Endothelial cell of umbilical vein (primary cell): Measurements from ENCODE around the gene EMC9. TPM values are rescaled to one million over a fixed set of nuclear protein-coding genes. Genes with fewer than 3 reads are reported as not detected.

Experiments used
- BruUV-seq: library from RNA; stranded (reverse); fragments of 400-500 nt; replicated peaks from 2 replicates; lab custom pipeline; 2021; lab: Mats Ljungman, UMichigan
- CTCF ChIA-PET: fragments of 300-600, 350-600 bp; sonication (Branson Sonifier 250); formaldehyde crosslinking; loops from one replicate; lab custom pipeline; 2021; ENCODE audit warnings: antibody characterized with exemption, inconsistent platforms; lab: Charles Lee
- POLR2A ChIA-PET: fragments of 300-600, 350-600 bp; sonication (Branson Sonifier 250); formaldehyde crosslinking; loops from one replicate; lab custom pipeline; 2021; ENCODE audit warnings: antibody characterized with exemption, inconsistent platforms; lab: Charles Lee
- DNase-seq: peaks from one replicate; pipeline ENCODE4 v3.0.0-alpha.2; 2011; ENCODE audit warnings: low read depth, low spot score
- FAIRE-seq: peaks from 2 replicates; lab custom pipeline; 2011; peaks lifted over from hg19 to GRCh38; lab: Jason Lieb, UNC
- H2AFZ ChIP-seq: 2 replicates; pipeline ENCODE4 v1.6.0; 2012; ENCODE audit warnings: low read depth, low read length, control low read depth, inconsistent platforms
- H3K27ac ChIP-seq: 2 replicates; pipeline ENCODE4 v1.5.1; 2011; ENCODE audit warnings: low read depth, mild to moderate bottlenecking, control low read depth, low read length, moderate library complexity; ENCODE audit not compliant: insufficient read depth
- H3K27me3 ChIP-seq, 2 experiments: 2 replicates each; pipeline versions ENCODE4 v1.6.0 to v1.6.1; 2011; ENCODE audit warnings: low read length in 2 of 2, mixed read lengths in 1 of 2; ENCODE audit not compliant: control insufficient read depth in 2 of 2, insufficient read depth in 2 of 2
- H3K36me3 ChIP-seq, 2 experiments: 2 replicates in 1 of 2; 3 replicates in 1 of 2; pipeline ENCODE4 v1.5.1; 2011; ENCODE audit warnings: low read length in 2 of 2, mild to moderate bottlenecking in 1 of 2, moderate library complexity in 1 of 2; ENCODE audit not compliant: control insufficient read depth in 2 of 2, insufficient read depth in 2 of 2; ENCODE audit errors: extremely low read depth in 1 of 2
- H3K4me1 ChIP-seq: 3 replicates; pipeline ENCODE4 v1.5.1; 2011; ENCODE audit warnings: mild to moderate bottlenecking, low read length; ENCODE audit not compliant: control insufficient read depth, insufficient read depth; ENCODE audit errors: extremely low read depth
- H3K4me2 ChIP-seq: 2 replicates; pipeline ENCODE4 v1.6.1; 2011; ENCODE audit warnings: low read length, control low read depth, mixed read lengths; ENCODE audit not compliant: insufficient read depth
- H3K4me3 ChIP-seq, 3 experiments: fragments of 200-600 bp in 1 of 3; sonication (generic), shearing (Covaris generic) in 1 of 3; replicated peaks in 1 of 3; 2 replicates each; pipeline ENCODE4 v1.5.1; 2011 to 2016; ENCODE audit warnings: control low read depth in 3 of 3, low read length in 3 of 3, mild to moderate bottlenecking in 2 of 3, inconsistent platforms in 1 of 3, low read depth in 1 of 3, moderate library complexity in 1 of 3; ENCODE audit not compliant: insufficient read depth in 1 of 3
- H3K79me2 ChIP-seq: 2 replicates; pipeline ENCODE4 v1.6.0; 2012; ENCODE audit warnings: low read length, inconsistent platforms; ENCODE audit not compliant: control insufficient read depth, insufficient read depth
- H3K9ac ChIP-seq: replicated peaks from 2 replicates; pipeline ENCODE3; 2011; ENCODE audit warnings: low read length, control low read depth; ENCODE audit not compliant: insufficient read depth; ENCODE audit errors: extremely low read depth
- H3K9me1 ChIP-seq: replicated peaks from 3 replicates; pipeline ENCODE4 v1.6.0; 2011; ENCODE audit warnings: mild to moderate bottlenecking, low read length; ENCODE audit not compliant: control insufficient read depth, insufficient read depth; ENCODE audit errors: extremely low read depth
- H3K9me3 ChIP-seq: replicated peaks from 2 replicates; pipeline ENCODE4 v1.5.1; 2012; ENCODE audit warnings: low read length, inconsistent platforms; ENCODE audit not compliant: control insufficient read depth, insufficient read depth
- H4K20me1 ChIP-seq: replicated peaks from 2 replicates; pipeline ENCODE3; 2011; ENCODE audit warnings: mild to moderate bottlenecking, low read length; ENCODE audit not compliant: control insufficient read depth, insufficient read depth; ENCODE audit errors: extremely low read depth
- CTCF ChIP-seq, 2 donors: IDR thresholded peaks; 1 replicate in 1 of 2; 2 replicates in 1 of 2; pipeline ENCODE4 v1.5.1; 2011; ENCODE audit warnings: low read length in 2 of 2, mild to moderate bottlenecking in 2 of 2, moderate library complexity in 2 of 2, control low read depth in 1 of 2, inconsistent platforms in 1 of 2, low read depth in 1 of 2; ENCODE audit not compliant: insufficient read depth in 1 of 2; ENCODE audit errors: extremely low read depth in 1 of 2
- EZH2 ChIP-seq: IDR thresholded peaks from 2 replicates; pipeline ENCODE4 v1.6.1; 2012; ENCODE audit warnings: borderline replicate concordance, low read depth, mild to moderate bottlenecking, moderate library complexity, low read length, inconsistent platforms; ENCODE audit not compliant: severe bottlenecking
- FOS ChIP-seq: IDR thresholded peaks from 2 replicates; pipeline ENCODE4 v1.6.1; 2011; ENCODE audit warnings: mild to moderate bottlenecking, low read length, moderate library complexity, borderline replicate concordance; ENCODE audit not compliant: insufficient read depth
- GATA2 ChIP-seq: IDR thresholded peaks from 2 replicates; pipeline ENCODE4 v1.7.0; 2011; ENCODE audit warnings: low read depth, mild to moderate bottlenecking, moderate library complexity, mixed read lengths, low read length; ENCODE audit not compliant: insufficient read length, insufficient read depth
- JUN ChIP-seq: IDR thresholded peaks from 2 replicates; pipeline ENCODE4 v1.6.1; 2011; ENCODE audit warnings: borderline replicate concordance, low read depth; ENCODE audit not compliant: insufficient read length, insufficient read depth
- MYC ChIP-seq: IDR thresholded peaks from one replicate; pipeline ENCODE4 v1.6.1; 2011; ENCODE audit warnings: mild to moderate bottlenecking, low read depth, low read length
- POLR2A ChIP-seq: IDR thresholded peaks from 2 replicates; pipeline ENCODE4 v1.6.1; 2012; ENCODE audit warnings: low read depth, mild to moderate bottlenecking, control low read depth, low read length
- POLR2AphosphoS5 ChIP-seq: IDR thresholded peaks from 2 replicates; pipeline ENCODE4 v1.6.1; 2012; ENCODE audit warnings: low read depth, mild to moderate bottlenecking, control low read depth, low read length, moderate library complexity; ENCODE audit not compliant: insufficient read depth
- dilution Hi-C: fragments of 300-500 bp; cut with MboI; formaldehyde crosslinking; loops from one replicate; pipeline ENCODE4 v1.15.0; 2019; ENCODE audit warnings: low sequenced_read_pairs; ENCODE audit not compliant: extremely low pct_ligation_motif_present
- intact Hi-C: fragments of 100-400 bp; cut with micrococcal nuclease; formaldehyde crosslinking; loops from one replicate; pipeline ENCODE4 v1.10.0; 2022
- polyA plus RNA-seq, 4 experiments: library from polyadenylated mRNA; depleted of rRNA in 3 of 4; stranded (reverse) in 3 of 4; unstranded in 1 of 4; fragments of >200 nt; gene quantifications; 2 replicates each; pipeline versions ENCODE4 v1.2.1 to v1.2.3, GENCODE V29; 2011 to 2012; ENCODE audit warnings: missing spikeins in 1 of 4
- total RNA-seq: library from RNA; stranded (reverse); gene quantifications from 2 replicates; pipeline ENCODE4 v1.2.3, GENCODE V29; 2021
- TF ChIP-seq, protein P1 (sequence below): IDR thresholded peaks from 2 replicates; pipeline ENCODE4 v1.6.1; 2011; ENCODE audit not compliant: insufficient read depth, insufficient read length

EMC9 gene
- total and polyA plus RNA-seq, 2 donors (not counting 3 experiments of a cell fraction or from before 2014, with no cell fraction given) = 21.8 to 31.8 TPM

GRCh38 chr14:24181371-24182077 is 40.1 kb upstream of the EMC9 start:
- H2AFZ ChIP-seq = no peak overlapping the region
- no TSS peak for BruUV-seq
- intact Hi-C loops (no loop called here), dilution Hi-C loops (no loop called here)
- H3K9me3 ChIP-seq = no peaks in the 10 kb centered on the region
- ChIA-PET CTCF (interaction anchor here (0.8 to 2.4 kb wide), 3 partner anchors 21 to 116 kb away, joined by 3 to 9 read pairs (median 7); partner anchors contain the start of gene IRF9), POLR2A (no interaction called here)
- no peak overlapping the region for H3K9ac ChIP-seq
- DNase-seq (no peak), FAIRE-seq (no peak)
- no peaks in the 10 kb centered on the region for H3K4me1 ChIP-seq
- H3K4me2 ChIP-seq = no peak overlapping the region
- no peak overlapping the region for H3K27ac ChIP-seq
- no peak for TF ChIP-seq JUN
- TF ChIP-seq POLR2A = no peak
- no peak for TF ChIP-seq EZH2
- no peak for TF ChIP-seq GATA2
- TF ChIP-seq MYC = no peak
- no peak for TF ChIP-seq FOS
- TF ChIP-seq CTCF (IDR thresholded peaks at IDR 0.05; ENCODE audit: extremely low read depth in 1 of 2, insufficient read depth in 1 of 2, low read depth in 1 of 2, low read length in 2 of 2) = no peak
- TF ChIP-seq POLR2AphosphoS5 = no peak
- TF ChIP-seq, protein P1, sequence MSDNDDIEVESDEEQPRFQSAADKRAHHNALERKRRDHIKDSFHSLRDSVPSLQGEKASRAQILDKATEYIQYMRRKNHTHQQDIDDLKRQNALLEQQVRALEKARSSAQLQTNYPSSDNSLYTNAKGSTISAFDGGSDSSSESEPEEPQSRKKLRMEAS = no peak
- no peaks in the 10 kb centered on the region for H4K20me1 ChIP-seq
- H3K79me2 ChIP-seq = no peaks in the 10 kb centered on the region
- H3K4me3 ChIP-seq = no peak overlapping the region
- H3K36me3 ChIP-seq = peaks cover 0 to 42% of the 10 kb centered on the region in 2 experiments
- no peaks in the 10 kb centered on the region for H3K9me1 ChIP-seq
- no peaks in the 10 kb centered on the region for H3K27me3 ChIP-seq
